ENCODE data around the gene MARCOL. TPM values are rescaled to one million over a fixed set of nuclear protein-coding genes. Genes with fewer than 3 reads are reported as not detected.
"Not testable (repeated sequence)": the region's sequence is repeated elsewhere in the genome, so short reads cannot be mapped to it uniquely, and the experiment has no call there.

The MARCOL gene
- total RNA-seq, 1 donor from 2014 or later, result not detected

DNA sequence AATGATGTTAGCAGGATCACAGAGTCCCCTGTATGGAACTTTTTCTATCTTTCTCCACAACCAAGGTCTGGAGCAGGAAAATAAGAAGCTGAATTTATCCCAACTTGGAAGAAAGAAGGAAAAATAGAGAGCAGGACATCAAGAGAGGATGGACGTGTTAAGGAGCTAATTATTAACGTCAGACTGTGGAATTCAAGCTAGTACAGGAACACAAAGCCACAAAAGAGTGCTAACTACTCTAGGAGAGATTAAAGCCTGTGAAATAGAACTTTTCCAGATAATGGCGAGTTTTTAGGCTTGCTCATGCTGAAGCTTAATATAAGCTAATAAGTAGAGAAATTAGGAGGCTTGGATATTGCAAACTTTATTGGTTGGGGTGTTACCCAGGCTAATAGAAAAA lies 29.6 kb downstream of the MARCOL start:
- H3K27ac ChIP-seq, result no peak overlapping the region
- no peaks in the 10 kb centered on the region for H3K4me1 ChIP-seq
- no peak for DNase-seq
- intact Hi-C loops (cut with DNase I), result no loop called here
- no peaks in the 10 kb centered on the region for H3K36me3 ChIP-seq
- TF ChIP-seq, protein P1, sequence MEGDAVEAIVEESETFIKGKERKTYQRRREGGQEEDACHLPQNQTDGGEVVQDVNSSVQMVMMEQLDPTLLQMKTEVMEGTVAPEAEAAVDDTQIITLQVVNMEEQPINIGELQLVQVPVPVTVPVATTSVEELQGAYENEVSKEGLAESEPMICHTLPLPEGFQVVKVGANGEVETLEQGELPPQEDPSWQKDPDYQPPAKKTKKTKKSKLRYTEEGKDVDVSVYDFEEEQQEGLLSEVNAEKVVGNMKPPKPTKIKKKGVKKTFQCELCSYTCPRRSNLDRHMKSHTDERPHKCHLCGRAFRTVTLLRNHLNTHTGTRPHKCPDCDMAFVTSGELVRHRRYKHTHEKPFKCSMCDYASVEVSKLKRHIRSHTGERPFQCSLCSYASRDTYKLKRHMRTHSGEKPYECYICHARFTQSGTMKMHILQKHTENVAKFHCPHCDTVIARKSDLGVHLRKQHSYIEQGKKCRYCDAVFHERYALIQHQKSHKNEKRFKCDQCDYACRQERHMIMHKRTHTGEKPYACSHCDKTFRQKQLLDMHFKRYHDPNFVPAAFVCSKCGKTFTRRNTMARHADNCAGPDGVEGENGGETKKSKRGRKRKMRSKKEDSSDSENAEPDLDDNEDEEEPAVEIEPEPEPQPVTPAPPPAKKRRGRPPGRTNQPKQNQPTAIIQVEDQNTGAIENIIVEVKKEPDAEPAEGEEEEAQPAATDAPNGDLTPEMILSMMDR (IDR thresholded peaks at IDR 0.05), result no peak
- no peaks in the 10 kb centered on the region for H3K27me3 ChIP-seq
- H3K4me3 ChIP-seq, result no peak overlapping the region
- ATAC-seq, result no peak
- H3K9me3 ChIP-seq, result no peaks in the 10 kb centered on the region

DNA sequence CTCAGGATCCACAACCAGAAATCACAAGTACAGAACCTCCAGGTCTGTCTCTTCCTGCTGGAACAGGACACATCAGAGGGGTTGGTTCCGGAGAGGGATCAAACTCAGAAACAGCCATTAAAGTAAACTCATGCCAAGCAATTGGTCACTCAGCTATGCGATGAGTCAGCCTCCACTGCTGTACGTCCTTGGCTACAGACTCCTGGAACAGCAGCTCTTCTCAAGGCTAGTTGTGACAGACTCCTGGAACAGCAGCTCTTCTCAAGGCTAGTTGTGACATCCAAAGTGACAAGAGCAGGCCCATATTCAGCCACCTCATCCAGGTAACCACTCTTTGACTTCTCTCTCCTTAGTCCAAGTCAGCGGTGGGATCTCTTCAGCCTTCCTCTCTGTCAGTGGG lies 30.2 kb downstream of the MARCOL start, which contains the start of gene SPINK13:
Gene SPINK13, plus strand, starts transcription at position 229 of the 400 bp plus-strand sequence. CDS start 1,279 bp downstream, outside the sequence.
- Histone ChIP-seq H3K4me1 (no peaks in the 10 kb centered on the region), H3K4me3 (no peak within 1 kb of the TSS), H3K36me3 (no peaks in the 10 kb centered on the region), H3K9me3 (no peaks in the 10 kb centered on the region), H3K27me3 (no peaks in the 10 kb centered on the region), H3K27ac (no peak within 1 kb of the TSS)
- intact Hi-C loops (cut with DNase I), result no loop called here
- ATAC-seq (peak; percentile 48), DNase-seq (no peak)
- TF ChIP-seq, protein P1 (IDR thresholded peaks at IDR 0.05), result no peak

DNA sequence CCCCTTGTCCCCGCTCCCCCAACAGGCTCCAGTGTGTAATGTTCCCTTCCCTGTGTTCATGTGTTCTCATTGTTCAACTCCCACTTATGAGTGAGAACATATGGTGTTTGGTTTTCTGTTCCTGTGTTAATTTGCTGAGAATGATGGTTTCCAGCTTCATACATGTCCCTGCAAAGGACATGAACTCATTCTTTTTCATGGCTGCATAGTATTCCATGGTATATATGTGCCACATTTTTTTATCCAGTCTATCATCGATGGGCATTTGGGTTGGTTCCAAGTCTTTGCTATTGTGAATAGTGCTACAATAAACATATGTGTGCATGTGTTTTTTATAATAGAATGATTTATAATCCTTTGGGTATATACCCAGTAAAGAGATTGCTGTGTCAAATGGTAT lies 36.8 kb downstream of the MARCOL start:
- H3K27ac ChIP-seq; ATAC-seq; H3K36me3 ChIP-seq; H3K4me3 ChIP-seq; intact Hi-C loops (cut with DNase I); DNase-seq; H3K27me3 ChIP-seq; H3K4me1 ChIP-seq: not testable (repeated sequence)
- peaks cover 18% of the 10 kb centered on the region for H3K9me3 ChIP-seq

DNA sequence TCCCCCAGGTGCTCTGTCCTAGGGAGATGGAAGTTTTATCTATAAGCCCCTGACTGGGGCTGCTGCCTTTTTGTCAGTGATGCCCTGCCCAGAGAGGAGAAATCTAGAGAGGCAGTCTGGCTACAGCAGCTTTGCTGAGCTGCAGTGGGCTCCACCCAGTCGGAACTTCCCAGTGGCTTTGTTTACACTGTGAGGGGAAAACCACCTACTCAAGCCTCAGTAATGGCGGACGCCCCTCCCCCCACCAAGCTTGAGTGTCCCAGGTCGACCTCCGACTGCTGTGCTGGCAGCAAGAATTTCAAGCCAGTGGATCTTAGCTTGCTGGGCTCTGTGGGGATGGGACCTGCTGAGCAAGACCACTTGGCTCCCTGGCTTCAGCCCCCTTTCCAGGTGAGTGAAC lies 42.6 kb downstream of the MARCOL start:
- H3K4me1 ChIP-seq; intact Hi-C loops (cut with DNase I); H3K36me3 ChIP-seq; H3K27me3 ChIP-seq; H3K4me3 ChIP-seq; H3K27ac ChIP-seq; ATAC-seq: not testable (repeated sequence)
- peak; percentile 56 for DNase-seq
- peaks cover 12% of the 10 kb centered on the region for H3K9me3 ChIP-seq

DNA sequence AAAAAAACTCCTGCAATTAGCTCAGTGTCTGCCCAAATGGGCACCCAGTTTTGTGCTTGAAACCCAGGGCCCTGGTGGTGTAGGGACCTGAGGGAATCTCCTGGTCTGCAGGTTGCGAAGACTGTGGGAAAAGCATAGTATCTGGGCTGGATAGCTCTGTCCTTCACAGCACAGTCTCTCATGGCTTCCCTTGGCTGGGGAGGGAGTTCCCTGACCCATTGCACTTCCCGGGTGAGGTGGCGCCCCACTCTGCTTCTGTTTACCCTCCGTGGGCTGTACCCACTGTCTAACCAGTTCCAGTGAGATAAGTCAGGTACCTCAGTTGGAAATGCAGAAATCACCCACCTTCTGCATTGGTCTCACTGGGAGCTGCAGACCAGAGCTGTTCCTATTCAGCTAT lies 43.0 kb downstream of the MARCOL start:
- H3K27me3 ChIP-seq; ATAC-seq; DNase-seq; H3K27ac ChIP-seq; H3K36me3 ChIP-seq; H3K9me3 ChIP-seq; intact Hi-C loops (cut with DNase I); H3K4me1 ChIP-seq; H3K4me3 ChIP-seq: not testable (repeated sequence)

DNA sequence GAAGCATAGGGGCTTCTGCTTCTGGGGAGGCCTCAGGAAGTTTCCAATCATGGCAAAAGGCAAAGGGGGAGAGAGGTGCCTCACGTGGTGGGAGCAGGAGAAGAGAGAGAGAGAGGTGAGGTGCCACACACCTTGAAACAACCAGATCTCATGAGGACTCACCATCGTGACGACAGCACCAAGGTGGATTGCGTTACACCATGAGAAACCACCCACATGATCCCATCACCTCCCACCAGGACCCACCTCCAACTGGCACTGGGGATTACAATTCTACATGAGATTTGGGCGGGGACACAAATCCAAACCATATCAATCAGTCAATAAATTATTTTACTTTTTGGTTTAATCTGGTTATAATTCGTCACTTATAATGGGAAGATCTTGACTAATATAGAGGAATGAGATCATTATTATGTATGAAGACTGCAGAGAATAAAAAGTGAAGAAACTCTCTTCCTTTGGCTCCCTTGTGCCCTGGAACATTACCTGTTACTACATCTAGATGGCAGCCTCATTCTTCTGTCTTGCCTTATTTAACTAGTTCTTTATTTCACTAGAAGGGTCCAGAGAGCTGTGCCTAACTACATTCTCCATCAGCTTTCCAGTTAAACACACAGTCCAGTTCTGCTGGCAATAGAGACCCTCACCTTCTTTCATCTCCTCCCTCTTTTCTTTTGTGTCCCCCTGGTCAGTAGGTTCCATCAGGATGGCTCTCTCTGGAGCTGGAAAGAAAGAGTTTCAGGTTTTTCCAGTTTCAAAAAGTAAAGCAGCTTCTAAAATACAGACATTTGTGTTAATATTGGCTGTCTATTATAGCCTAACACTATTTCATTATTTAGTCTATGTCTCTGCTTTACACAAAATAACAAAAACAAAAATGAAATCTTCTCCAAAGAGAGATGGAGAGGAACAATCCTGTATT lies 52.2 kb downstream of the MARCOL start:
- Histone ChIP-seq H3K36me3 (no peaks in the 10 kb centered on the region), H3K4me1 (no peaks in the 10 kb centered on the region), H3K9me3 (no peaks in the 10 kb centered on the region), H3K27ac (no peak overlapping the region), H3K27me3 (no peaks in the 10 kb centered on the region), H3K4me3 (no peak overlapping the region)
- ATAC-seq (peak; percentile 57), DNase-seq (no peak)
- intact Hi-C loops (cut with DNase I), result no loop called here
- TF ChIP-seq, protein P1 (IDR thresholded peaks at IDR 0.05), result peak; percentile 40

Other genes starting within 250 kb of the MARCOL start
- gene SPINK5, start 174.5 kb upstream of the MARCOL start, total RNA-seq, result 3.2 TPM
- gene SPINK14, start 70.0 kb upstream of the MARCOL start, total RNA-seq, result not detected
- gene SPINK6, start 35.5 kb upstream of the MARCOL start, total RNA-seq, result not detected
- not detected for gene SPINK13, start 30.3 kb downstream of the MARCOL start, total RNA-seq
- not detected for gene SPINK7, start 73.9 kb downstream of the MARCOL start, total RNA-seq
- gene SPINK9, start 97.0 kb downstream of the MARCOL start, total RNA-seq, result not detected
- gene FBXO38, start 145.4 kb downstream of the MARCOL start, total RNA-seq, result 67.1 TPM